Activated naive CD8-positive, alpha-beta T cell (primary cell): Measurements from ENCODE around the gene ATR.
"Not testable (repeated sequence)": the region's sequence is repeated elsewhere in the genome, so short reads cannot be mapped to it uniquely, and the experiment has no call there.

ENCODE experiments used
- H3K27ac Mint-ChIP-seq: one replicate; pipeline ENCODE4 v1.8.0; 2021; ENCODE audit warnings: mixed read lengths
- H3K27me3 Mint-ChIP-seq: one replicate; pipeline ENCODE4 v1.8.0; 2021; ENCODE audit warnings: mixed read lengths
- H3K36me3 Mint-ChIP-seq: one replicate; pipeline ENCODE4 v1.8.0; 2021; ENCODE audit warnings: mixed read lengths
- H3K4me1 Mint-ChIP-seq: one replicate; pipeline ENCODE4 v1.8.0; 2021; ENCODE audit warnings: low read depth, mixed read lengths
- H3K4me3 Mint-ChIP-seq: one replicate; pipeline ENCODE4 v1.8.0; 2021; ENCODE audit warnings: mild to moderate bottlenecking, mixed read lengths
- H3K9me3 Mint-ChIP-seq: one replicate; pipeline ENCODE4 v1.8.0; 2021; ENCODE audit warnings: low read depth, mixed read lengths

The ATR gene

GRCh38 chr3:142578329-142579223 is at the start of gene ATR:
Gene ATR (minus strand): TSS chr3:142578733. CDS start chr3:142578704, 29 bp downstream.
- Mint-ChIP-seq H3K27me3 (no peaks in the 10 kb centered on the region), H3K36me3 (peaks cover 4% of the 10 kb centered on the region), H3K9me3 (no peaks in the 10 kb centered on the region), H3K27ac (peak within 1 kb of the TSS; percentile 98), H3K4me1 (peaks cover 51% of the 10 kb centered on the region), H3K4me3 (peak within 1 kb of the TSS; percentile 100)

GRCh38 chr3:142626971-142627370 is 48.4 kb upstream of the ATR start:
- Mint-ChIP-seq H3K27me3 (no peaks in the 10 kb centered on the region), H3K4me3 (no peak overlapping the region), H3K27ac (no peak overlapping the region), H3K4me1 (no peaks in the 10 kb centered on the region), H3K9me3 (no peaks in the 10 kb centered on the region), H3K36me3 (peaks cover 3% of the 10 kb centered on the region)

GRCh38 chr3:142625153-142625440 is 46.6 kb upstream of the ATR start:
- Mint-ChIP-seq H3K9me3 (no peaks in the 10 kb centered on the region), H3K36me3 (peaks cover 3% of the 10 kb centered on the region), H3K27ac (no peak overlapping the region), H3K4me1 (no peaks in the 10 kb centered on the region), H3K4me3 (no peak overlapping the region), H3K27me3 (no peaks in the 10 kb centered on the region)

GRCh38 chr3:142624341-142625152 is 46.0 kb upstream of the ATR start:
- no peaks in the 10 kb centered on the region for H3K27me3 Mint-ChIP-seq
- H3K9me3 Mint-ChIP-seq, result no peaks in the 10 kb centered on the region
- no peak overlapping the region for H3K4me3 Mint-ChIP-seq
- no peaks in the 10 kb centered on the region for H3K4me1 Mint-ChIP-seq
- H3K27ac Mint-ChIP-seq, result no peak overlapping the region
- peaks cover 3% of the 10 kb centered on the region for H3K36me3 Mint-ChIP-seq

GRCh38 chr3:142623194-142623593 is 44.7 kb upstream of the ATR start:
- Mint-ChIP-seq H3K4me3 (no peak overlapping the region), H3K27ac (no peak overlapping the region), H3K36me3 (peaks cover 3% of the 10 kb centered on the region), H3K27me3 (no peaks in the 10 kb centered on the region), H3K9me3 (no peaks in the 10 kb centered on the region), H3K4me1 (no peaks in the 10 kb centered on the region)

GRCh38 chr3:142622405-142622804 is 43.9 kb upstream of the ATR start:
- no peaks in the 10 kb centered on the region for H3K27me3 Mint-ChIP-seq
- H3K36me3 Mint-ChIP-seq, result peaks cover 3% of the 10 kb centered on the region
- no peak overlapping the region for H3K27ac Mint-ChIP-seq
- H3K4me3 Mint-ChIP-seq, result no peak overlapping the region
- no peaks in the 10 kb centered on the region for H3K4me1 Mint-ChIP-seq
- H3K9me3 Mint-ChIP-seq, result no peaks in the 10 kb centered on the region

GRCh38 chr3:142618917-142619461 is 40.5 kb upstream of the ATR start:
- Mint-ChIP-seq H3K4me1 (no peaks in the 10 kb centered on the region), H3K36me3 (peaks cover 2% of the 10 kb centered on the region), H3K27ac (no peak overlapping the region), H3K9me3 (no peaks in the 10 kb centered on the region), H3K27me3 (no peaks in the 10 kb centered on the region), H3K4me3 (no peak overlapping the region)

GRCh38 chr3:142615171-142615570 is 36.6 kb upstream of the ATR start:
- Mint-ChIP-seq H3K9me3 (no peaks in the 10 kb centered on the region), H3K27ac (no peak overlapping the region), H3K27me3 (no peaks in the 10 kb centered on the region)

GRCh38 chr3:142614059-142614626 is 35.6 kb upstream of the ATR start:
- Mint-ChIP-seq H3K4me1 (no peaks in the 10 kb centered on the region), H3K9me3 (no peaks in the 10 kb centered on the region), H3K27ac (no peak overlapping the region), H3K36me3 (peaks cover 2% of the 10 kb centered on the region), H3K27me3 (no peaks in the 10 kb centered on the region), H3K4me3 (no peak overlapping the region)

More at GRCh38 chr3:142615171-142615570, 36.6 kb upstream of the ATR start:
- Mint-ChIP-seq H3K36me3 (peaks cover 2% of the 10 kb centered on the region), H3K4me3 (no peak overlapping the region), H3K4me1 (no peaks in the 10 kb centered on the region)

- H3K4me1 Mint-ChIP-seq, result no peaks in the 10 kb centered on the region
- no peak overlapping the region for H3K27ac Mint-ChIP-seq
- no peaks in the 10 kb centered on the region for H3K27me3 Mint-ChIP-seq
- peaks cover 2% of the 10 kb centered on the region for H3K36me3 Mint-ChIP-seq
- H3K4me3 Mint-ChIP-seq, result no peak overlapping the region
- H3K9me3 Mint-ChIP-seq, result no peaks in the 10 kb centered on the region
Measured at GRCh38 chr3:142613491-142613890, 35.0 kb upstream of the ATR start.

GRCh38 chr3:142611206-142611605 is 32.7 kb upstream of the ATR start:
- H3K27ac Mint-ChIP-seq, result no peak overlapping the region
- H3K36me3 Mint-ChIP-seq, result no peaks in the 10 kb centered on the region
- no peak overlapping the region for H3K4me3 Mint-ChIP-seq
- no peaks in the 10 kb centered on the region for H3K9me3 Mint-ChIP-seq
- H3K4me1 Mint-ChIP-seq, result no peaks in the 10 kb centered on the region
- no peaks in the 10 kb centered on the region for H3K27me3 Mint-ChIP-seq

GRCh38 chr3:142609136-142609535 is 30.6 kb upstream of the ATR start:
- Mint-ChIP-seq H3K27me3 (no peaks in the 10 kb centered on the region), H3K4me3 (no peak overlapping the region), H3K9me3 (no peaks in the 10 kb centered on the region), H3K27ac (no peak overlapping the region), H3K36me3 (no peaks in the 10 kb centered on the region), H3K4me1 (no peaks in the 10 kb centered on the region)

- Mint-ChIP-seq H3K4me1 (no peaks in the 10 kb centered on the region), H3K9me3 (no peaks in the 10 kb centered on the region), H3K36me3 (no peaks in the 10 kb centered on the region), H3K27ac (no peak overlapping the region), H3K27me3 (no peaks in the 10 kb centered on the region), H3K4me3 (no peak overlapping the region)
Measured at GRCh38 chr3:142608631-142609030, 30.1 kb upstream of the ATR start.

GRCh38 chr3:142604940-142605339 is 26.4 kb upstream of the ATR start:
- Mint-ChIP-seq H3K27ac (no peak overlapping the region), H3K36me3 (no peaks in the 10 kb centered on the region), H3K4me1 (no peaks in the 10 kb centered on the region), H3K4me3 (no peak overlapping the region), H3K9me3 (no peaks in the 10 kb centered on the region), H3K27me3 (no peaks in the 10 kb centered on the region)

GRCh38 chr3:142603386-142603705 is 24.8 kb upstream of the ATR start:
- H3K9me3 Mint-ChIP-seq, H3K4me3 Mint-ChIP-seq, H3K27ac Mint-ChIP-seq, H3K36me3 Mint-ChIP-seq, H3K27me3 Mint-ChIP-seq, H3K4me1 Mint-ChIP-seq: not testable (repeated sequence)
